Activated naive CD4-positive, alpha-beta T cell treated with Interleukin-2 at 50 U/mL for 16 hours (primary cell): Measurements from ENCODE around the gene AQP3.
A peak's percentile ranks its signal among the peaks of the same experiment; 100 is the strongest.
"Not testable (repeated sequence)": the region's sequence is repeated elsewhere in the genome, so short reads cannot be mapped to it uniquely, and the experiment has no call there.

Experiments used
- DNase-seq: peaks from one replicate; pipeline ENCODE4 v3.0.0-alpha.2; 2020

Gene AQP3

DNA sequence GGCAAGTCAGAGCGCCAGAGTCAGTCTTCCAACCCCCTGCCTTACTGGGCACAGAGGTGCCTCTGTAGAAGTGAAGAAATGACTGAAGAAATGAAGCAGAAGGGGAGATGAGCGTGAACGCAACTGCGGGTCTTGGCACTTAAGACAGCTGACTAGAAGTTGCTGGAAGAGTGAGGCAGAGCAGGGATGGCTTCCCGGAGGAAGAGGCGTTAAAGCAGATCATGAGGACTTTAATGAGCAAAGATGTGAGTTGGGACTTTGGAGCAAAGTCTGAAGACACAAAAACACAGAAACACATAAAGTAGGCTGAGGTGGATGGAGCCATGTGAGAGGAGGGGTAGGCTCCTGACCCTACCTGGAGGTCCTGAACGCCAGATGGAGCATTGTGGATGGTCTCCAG is 7.2 kb downstream of the AQP3 start:
- DNase-seq = no peak

DNA sequence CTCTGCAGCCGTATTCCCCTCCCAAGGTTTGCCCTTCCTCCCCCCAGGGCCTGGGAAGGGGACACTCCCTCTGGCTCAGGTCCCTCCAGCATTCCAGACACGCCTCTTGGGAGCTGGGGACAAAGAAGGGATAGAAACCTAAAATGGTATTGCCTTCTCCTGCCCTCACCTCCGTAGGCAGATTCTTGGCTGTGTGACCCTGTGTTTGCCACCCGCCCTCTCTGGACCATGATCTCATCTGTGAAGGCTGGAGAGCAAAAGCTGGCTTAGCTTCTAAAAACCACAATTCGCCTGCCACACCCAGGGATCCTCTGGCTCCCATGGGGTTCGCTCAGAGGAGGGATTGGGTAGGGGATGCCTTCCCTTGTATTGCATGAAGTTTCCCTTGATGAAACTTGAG is 7.7 kb downstream of the AQP3 start:
- no peak for DNase-seq

GRCh38 chr9:33438926-33439680 is 8.3 kb downstream of the AQP3 start:
- no peak for DNase-seq

GRCh38 chr9:33437898-33438297 is 9.5 kb downstream of the AQP3 start:
- DNase-seq = no peak

- no peak for DNase-seq
These were observed 10.2 kb downstream of the AQP3 start for GRCh38 chr9:33437205-33437604.

- DNase-seq = no peak
These were observed 10.9 kb downstream of the AQP3 start for GRCh38 chr9:33436445-33436844.

DNA sequence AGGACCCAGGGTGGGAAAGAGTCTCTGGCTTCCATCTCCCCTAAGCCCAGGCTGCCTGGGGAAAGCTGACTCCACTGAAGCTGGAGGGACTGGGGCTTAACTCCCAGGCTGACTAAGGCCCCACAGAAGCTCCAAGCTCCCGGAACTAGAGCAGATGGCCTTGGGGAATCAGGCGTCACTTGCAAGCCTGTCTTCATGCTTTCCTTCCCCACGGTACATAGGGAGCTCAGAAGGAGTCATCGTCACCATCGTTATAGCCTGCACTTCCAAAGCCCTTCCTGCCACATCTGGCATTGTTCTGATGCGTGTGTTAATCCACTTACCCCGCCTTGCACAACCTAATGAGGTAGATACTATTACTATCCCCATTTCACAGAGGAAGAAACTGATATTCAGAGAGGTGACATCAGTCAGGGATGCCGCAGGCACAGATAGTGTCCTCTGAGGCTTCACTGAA is 11.5 kb downstream of the AQP3 start:
- no peak for DNase-seq

DNA sequence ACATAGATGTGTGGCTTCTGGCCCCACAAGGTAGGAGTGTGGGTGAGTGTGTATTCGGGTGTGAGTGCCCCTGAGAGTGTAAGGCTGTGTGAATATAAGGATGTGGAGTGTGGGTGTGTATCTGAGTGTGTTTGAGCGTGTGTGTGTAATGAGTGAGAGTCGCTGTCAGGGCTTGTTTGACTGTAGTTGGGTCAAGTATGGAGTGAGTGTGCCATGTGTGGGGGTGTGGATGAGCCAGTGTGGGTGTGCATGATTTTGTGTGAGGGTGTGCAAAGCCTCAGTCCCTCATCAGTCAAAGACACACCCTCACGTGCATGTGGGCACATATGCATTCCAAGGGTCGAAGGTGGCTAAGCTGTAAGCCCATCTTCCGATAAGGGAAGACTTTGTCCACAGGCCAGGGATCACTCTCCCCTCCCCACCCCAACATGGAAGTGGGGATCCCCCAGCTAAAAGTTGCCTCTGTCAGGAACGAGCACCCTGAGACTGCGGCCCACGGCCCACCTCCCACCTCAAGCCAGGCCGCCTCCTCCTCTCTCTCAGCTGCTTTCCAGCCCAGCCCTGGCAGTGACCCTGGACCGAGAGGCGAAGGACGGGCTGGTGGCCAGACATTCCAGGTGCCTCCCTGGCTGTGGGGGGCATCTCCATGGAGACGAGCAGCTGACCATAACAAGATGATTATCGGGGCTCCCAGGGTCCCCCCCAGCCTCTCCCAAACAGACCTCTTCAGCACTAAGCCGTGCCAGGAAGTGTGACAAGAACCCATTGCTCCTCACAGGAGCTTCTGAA is 12.9 kb downstream of the AQP3 start:
- DNase-seq = no peak

DNA sequence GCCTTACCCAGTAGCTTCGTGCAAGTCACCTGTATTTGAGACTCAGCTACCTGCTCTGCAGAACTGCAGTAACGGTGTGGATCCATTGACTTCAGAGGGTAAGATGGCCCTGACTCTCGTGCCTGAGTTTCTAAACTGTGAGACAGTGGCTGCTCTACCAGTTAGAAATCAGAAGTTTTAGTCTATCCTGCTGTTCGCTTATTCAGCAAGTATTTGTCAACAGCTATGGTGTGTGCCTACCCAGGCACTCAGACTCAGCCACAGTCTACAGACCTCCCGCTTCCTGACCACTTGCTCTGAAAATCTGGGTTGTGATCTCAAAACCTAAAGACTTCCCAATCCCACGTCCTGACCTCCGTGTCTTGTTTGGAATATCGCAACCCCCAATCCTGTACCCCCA is 13.5 kb downstream of the AQP3 start:
- no peak for DNase-seq

DNA sequence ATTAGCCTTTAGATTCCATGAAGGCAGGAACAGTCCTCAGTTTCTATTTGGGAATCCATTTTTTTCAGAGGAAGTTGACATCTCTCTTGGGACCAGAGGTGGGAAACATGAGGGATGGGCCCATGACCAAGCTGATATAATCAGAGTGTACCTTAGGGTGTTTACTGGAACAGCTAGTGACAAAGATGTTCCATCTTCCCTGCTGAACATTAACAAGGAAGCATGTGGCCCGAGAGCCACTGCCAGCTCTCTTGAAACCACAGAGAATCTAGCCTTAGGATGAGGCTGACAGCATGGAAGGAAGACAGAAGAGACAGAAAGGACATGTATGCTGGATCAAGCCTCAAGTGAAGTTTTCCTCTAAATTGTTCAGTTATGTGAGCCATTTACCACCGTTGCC is 16.0 kb downstream of the AQP3 start:
- no peak for DNase-seq

DNA sequence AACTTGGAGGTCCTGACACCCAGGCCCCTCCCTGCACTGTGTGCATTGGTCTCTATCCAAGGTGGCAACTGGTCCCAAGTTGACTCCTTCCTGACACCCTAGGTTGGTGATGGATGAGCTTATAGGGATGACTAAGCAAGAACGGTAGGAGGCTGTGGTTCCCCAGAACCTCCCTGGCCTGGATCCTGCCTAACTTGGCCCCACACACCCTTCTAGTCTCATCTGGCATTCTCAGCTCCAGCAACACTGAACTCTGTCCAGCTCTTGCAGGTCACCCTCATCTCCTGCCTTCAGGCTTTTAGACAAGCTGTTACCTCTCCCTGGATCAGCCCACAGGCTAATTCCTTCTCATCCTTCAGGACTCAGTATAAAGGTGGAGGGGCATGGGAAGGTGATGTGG is 16.5 kb downstream of the AQP3 start:
- DNase-seq = no peak

- no peak for DNase-seq
These were observed 18.0 kb downstream of the AQP3 start for GRCh38 chr9:33429256-33429985.

DNA sequence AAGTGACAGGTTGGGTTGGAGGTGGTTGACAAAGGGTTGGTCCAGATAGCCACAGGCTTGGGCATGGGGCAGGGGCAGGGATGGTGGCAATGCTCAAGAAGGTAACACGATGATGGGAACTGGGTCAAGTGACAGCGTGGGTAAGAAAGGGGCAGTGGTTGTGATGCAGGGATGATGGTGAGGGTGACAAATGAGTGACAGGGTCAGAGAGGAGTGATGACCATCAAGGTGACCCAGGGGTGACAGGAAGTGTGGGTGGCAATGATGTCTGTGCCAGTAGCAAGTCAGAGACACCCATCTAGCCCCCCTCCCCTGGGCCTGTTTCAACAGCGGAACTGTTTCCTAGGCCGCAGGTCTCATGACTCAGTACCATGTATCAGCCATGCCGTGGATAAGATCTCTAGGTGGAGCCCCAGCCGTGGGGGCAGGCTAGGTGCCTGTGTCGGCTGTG is 20.5 kb downstream of the AQP3 start:
- DNase-seq = peak; percentile 38

DNA sequence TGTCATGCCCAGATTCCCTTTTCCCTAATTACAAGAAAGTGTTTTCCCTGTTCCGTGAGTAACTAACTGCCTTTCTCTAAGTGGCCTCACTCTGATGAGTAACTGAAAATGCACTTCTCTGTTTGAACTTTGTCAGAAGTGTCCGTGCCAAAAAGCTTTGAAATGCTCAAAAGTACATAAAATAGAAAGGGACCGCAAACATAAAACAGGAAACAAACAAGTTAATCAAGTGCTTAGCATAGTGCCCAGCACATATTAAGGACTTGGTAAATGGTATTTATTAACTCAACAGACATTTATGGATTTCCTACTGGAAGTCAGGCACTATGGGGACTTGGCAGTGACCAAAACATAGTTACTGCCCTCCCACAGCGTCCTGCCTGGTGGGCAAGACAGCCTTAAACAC is 22.3 kb downstream of the AQP3 start:
- DNase-seq = no peak

- not testable (repeated sequence) for DNase-seq
These were observed 22.9 kb downstream of the AQP3 start for GRCh38 chr9:33424492-33424891.

- not testable (repeated sequence) for DNase-seq
These were observed 23.4 kb downstream of the AQP3 start for GRCh38 chr9:33424043-33424442.

DNA sequence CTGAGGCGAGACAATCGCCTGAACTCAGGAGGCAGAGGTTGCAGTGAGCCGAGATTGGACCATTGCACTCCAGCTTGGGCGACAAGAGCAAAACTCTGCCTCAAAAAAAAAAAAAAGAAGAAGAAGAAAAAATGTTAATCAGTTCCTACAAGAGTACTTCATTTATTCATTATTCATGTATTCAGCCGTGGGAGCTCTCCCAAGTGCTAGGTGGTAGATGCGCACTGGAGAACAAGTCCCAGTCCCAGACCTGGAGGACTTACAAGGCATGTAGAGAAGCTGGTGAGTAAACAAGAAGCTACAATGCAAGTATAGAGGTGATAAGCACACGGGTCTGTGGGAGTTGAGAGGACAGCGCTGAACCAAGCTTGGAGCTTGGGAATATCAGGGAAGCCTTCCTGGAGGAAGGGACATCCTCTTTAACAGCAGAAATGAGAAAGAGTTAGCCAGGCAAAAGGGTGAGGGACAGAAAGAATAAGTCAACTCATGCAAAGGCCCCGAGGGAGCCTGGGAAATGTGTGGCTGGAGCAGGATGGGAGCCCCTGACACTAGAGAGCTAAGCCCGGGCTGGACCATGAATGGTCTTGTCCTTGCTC is 27.6 kb downstream of the AQP3 start:
- DNase-seq = no peak

- no peak for DNase-seq
These were observed 29.3 kb downstream of the AQP3 start for GRCh38 chr9:33418090-33418489.

GRCh38 chr9:33416996-33417395 is 30.4 kb downstream of the AQP3 start:
- DNase-seq = peak; percentile 37

- peak; percentile 89 for DNase-seq
These were observed 31.8 kb downstream of the AQP3 start for GRCh38 chr9:33415501-33416038.

DNA sequence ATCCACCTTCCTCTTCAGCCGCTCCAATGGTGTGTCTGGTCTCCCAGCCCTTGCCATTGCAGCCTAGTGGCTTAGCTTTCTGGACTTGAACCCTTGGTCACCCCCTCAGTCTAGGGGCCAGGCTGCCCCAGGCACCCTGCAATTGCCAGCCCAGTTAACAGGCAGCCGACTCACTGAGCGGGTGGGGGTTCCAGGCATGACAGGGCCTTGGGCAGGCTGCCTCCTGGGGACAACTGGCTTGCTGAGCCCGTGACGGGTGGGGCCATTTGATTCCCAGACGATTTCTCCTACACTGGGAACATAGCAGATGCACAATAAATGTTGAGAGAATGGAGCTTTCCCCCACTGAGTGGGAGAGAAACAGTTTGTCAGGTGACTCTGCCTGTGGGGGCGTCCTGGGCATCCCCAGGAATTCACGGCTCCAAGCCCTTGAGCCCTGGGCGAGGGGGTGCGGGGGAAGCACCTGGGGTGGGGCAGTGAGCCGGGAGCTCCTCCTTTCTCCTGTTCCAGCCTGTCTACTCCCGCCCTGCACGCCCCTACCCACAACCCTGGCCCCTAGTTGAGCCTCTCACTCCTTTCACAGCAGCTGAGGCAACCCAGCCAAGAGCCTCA is 32.4 kb downstream of the AQP3 start:
- DNase-seq = no peak

- DNase-seq = no peak
These were observed 33.1 kb downstream of the AQP3 start for GRCh38 chr9:33414268-33414667.
